H9 (cell line): ENCODE results near the gene PCDHGA9. TPM values are rescaled to one million over a fixed set of nuclear protein-coding genes. Genes with fewer than 3 reads are reported as not detected.

Experiments used
- DNase-seq: peaks from one replicate; pipeline ENCODE4 v3.0.0-alpha.2; 2017
- H2AFZ ChIP-seq: one replicate; pipeline ENCODE4 v1.6.1; 2013; ENCODE audit warnings: mild to moderate bottlenecking, low read length, control low read depth, moderate library complexity
- H2AK5ac ChIP-seq: 2 replicates; pipeline ENCODE4 v1.6.1; 2013; ENCODE audit warnings: low read length, control low read depth, mixed read lengths; ENCODE audit not compliant: insufficient read length
- H2BK120ac ChIP-seq: one replicate; pipeline ENCODE4 v1.6.1; 2013; ENCODE audit warnings: low read depth, mild to moderate bottlenecking, low read length, control low read depth, inconsistent platforms; ENCODE audit not compliant: poor library complexity, severe bottlenecking
- H2BK12ac ChIP-seq: 2 replicates; pipeline ENCODE4 v1.6.1; 2013; ENCODE audit warnings: low read length, control low read depth, mixed read lengths, low read depth; ENCODE audit not compliant: insufficient read length
- H2BK15ac ChIP-seq: 2 replicates; pipeline ENCODE4 v1.6.1; 2013; ENCODE audit warnings: low read depth, low read length, control low read depth
- H2BK20ac ChIP-seq: one replicate; pipeline ENCODE4 v1.6.1; 2013; ENCODE audit warnings: low read depth, mild to moderate bottlenecking, low read length, control low read depth, inconsistent platforms; ENCODE audit not compliant: poor library complexity, severe bottlenecking
- H2BK5ac ChIP-seq: 2 replicates; pipeline ENCODE4 v1.6.1; 2013; ENCODE audit warnings: low read length, control low read depth, mixed read lengths; ENCODE audit not compliant: insufficient read length
- H3K14ac ChIP-seq: 2 replicates; pipeline ENCODE4 v1.6.1; 2013; ENCODE audit warnings: low read length, control low read depth; ENCODE audit not compliant: insufficient read depth
- H3K18ac ChIP-seq: 2 replicates; pipeline ENCODE4 v1.6.1; 2013; ENCODE audit warnings: low read depth, mild to moderate bottlenecking, mixed read lengths, low read length, control low read depth; ENCODE audit not compliant: insufficient read length
- H3K23ac ChIP-seq: 2 replicates; pipeline ENCODE4 v1.6.1; 2013; ENCODE audit warnings: low read length, control low read depth, mixed read lengths, low read depth; ENCODE audit not compliant: insufficient read length
- H3K23me2 ChIP-seq: 2 replicates; pipeline ENCODE4 v1.6.1; 2013; ENCODE audit warnings: low read depth, mild to moderate bottlenecking, mixed read lengths, low read length, control low read depth; ENCODE audit not compliant: insufficient read length, poor library complexity, severe bottlenecking
- H3K27ac ChIP-seq: 2 replicates; pipeline ENCODE4 v1.5.1; 2013; ENCODE audit warnings: low read length, control low read depth, mixed read lengths, low read depth; ENCODE audit not compliant: insufficient read length
- H3K27me3 ChIP-seq: 2 replicates; pipeline ENCODE4 v1.6.1; 2013; ENCODE audit warnings: low read length, control low read depth, inconsistent platforms; ENCODE audit not compliant: insufficient read depth
- H3K4ac ChIP-seq: 2 replicates; pipeline ENCODE4 v1.6.1; 2013; ENCODE audit warnings: low read depth, mild to moderate bottlenecking, control low read depth, inconsistent platforms, low read length, moderate library complexity
- H3K4me1 ChIP-seq: 2 replicates; pipeline ENCODE4 v1.6.1; 2013; ENCODE audit warnings: low read length, control low read depth, inconsistent platforms; ENCODE audit not compliant: insufficient read depth
- H3K4me2 ChIP-seq: 2 replicates; pipeline ENCODE4 v1.6.1; 2013; ENCODE audit warnings: low read length, control low read depth, mixed read lengths; ENCODE audit not compliant: insufficient read length, insufficient read depth
- H3K56ac ChIP-seq: 2 replicates; pipeline ENCODE4 v1.6.1; 2013; ENCODE audit warnings: low read depth, mild to moderate bottlenecking, mixed read lengths, low read length, control low read depth; ENCODE audit not compliant: insufficient read length
- H3K79me1 ChIP-seq: 2 replicates; pipeline ENCODE4 v1.6.1; 2013; ENCODE audit warnings: low read depth, mild to moderate bottlenecking, moderate library complexity, low read length, control low read depth, inconsistent platforms; ENCODE audit not compliant: insufficient read depth, poor library complexity, severe bottlenecking
- H3K79me2 ChIP-seq: 2 replicates; pipeline ENCODE4 v1.6.1; 2013; ENCODE audit warnings: low read length, control low read depth, inconsistent platforms; ENCODE audit not compliant: insufficient read depth
- H3K9ac ChIP-seq: 2 replicates; pipeline ENCODE4 v1.6.1; 2013; ENCODE audit warnings: low read length, control low read depth, mixed read lengths; ENCODE audit not compliant: insufficient read length; ENCODE audit errors: extremely low read depth
- H3K9me3 ChIP-seq: one replicate; pipeline ENCODE4 v1.6.1; 2013; ENCODE audit warnings: low read depth, low read length, inconsistent platforms; ENCODE audit not compliant: control insufficient read depth
- H3T11ph ChIP-seq: one replicate; pipeline ENCODE4 v1.6.1; 2013; ENCODE audit warnings: mild to moderate bottlenecking, low read length, control low read depth, inconsistent platforms
- H4K20me1 ChIP-seq: one replicate; pipeline ENCODE4 v1.6.1; 2013; ENCODE audit not compliant: control insufficient read depth, insufficient read length, insufficient read depth
- H4K5ac ChIP-seq: 2 replicates; pipeline ENCODE4 v1.6.1; 2013; ENCODE audit warnings: low read depth, mild to moderate bottlenecking, mixed read lengths, low read length, control low read depth; ENCODE audit not compliant: insufficient read length
- H4K8ac ChIP-seq: replicated peaks from 2 replicates; pipeline ENCODE4 v1.6.1; 2013; ENCODE audit warnings: low read length, control low read depth, mixed read lengths, low read depth; ENCODE audit not compliant: insufficient read length
- H4K91ac ChIP-seq: 2 replicates; pipeline ENCODE4 v1.6.1; 2013; ENCODE audit warnings: low read depth, mild to moderate bottlenecking, moderate library complexity, mixed read lengths, low read length, control low read depth; ENCODE audit not compliant: insufficient read length
- H3K27ac Mint-ChIP-seq, 3 experiments: 2 replicates in 2 of 3; 3 replicates in 1 of 3; pipeline ENCODE4 v1.8.0; 2020 to 2021; ENCODE audit warnings: mixed read lengths in 3 of 3, mild to moderate bottlenecking in 1 of 3, moderate library complexity in 1 of 3
- H3K27me3 Mint-ChIP-seq: 2 replicates; pipeline ENCODE4 v1.8.0; 2021; ENCODE audit warnings: low read depth, mild to moderate bottlenecking, moderate library complexity, mixed read lengths
- H3K36me3 Mint-ChIP-seq, 3 experiments: 2 replicates in 2 of 3; 3 replicates in 1 of 3; pipeline ENCODE4 v1.8.0; 2020 to 2021; ENCODE audit warnings: low read depth in 3 of 3, mixed read lengths in 3 of 3; ENCODE audit not compliant: insufficient read depth in 1 of 3
- H3K4me1 Mint-ChIP-seq, 2 experiments: 2 replicates each; pipeline ENCODE4 v1.8.0; 2020; ENCODE audit warnings: mixed read lengths in 2 of 2
- H3K4me3 Mint-ChIP-seq, 2 experiments: 2 replicates in 1 of 2; 3 replicates in 1 of 2; pipeline ENCODE4 v1.8.0; 2020 to 2021; ENCODE audit warnings: mild to moderate bottlenecking in 2 of 2, mixed read lengths in 2 of 2, moderate library complexity in 1 of 2
- H3K9me3 Mint-ChIP-seq, 2 experiments: 2 replicates in 1 of 2; 3 replicates in 1 of 2; pipeline ENCODE4 v1.8.0; 2020; ENCODE audit warnings: mild to moderate bottlenecking in 2 of 2, mixed read lengths in 2 of 2, moderate library complexity in 1 of 2
- CTCF ChIP-seq: fragments of 200-600 bp; sonication (generic); conservative IDR thresholded peaks from 3 replicates; pipeline ENCODE4 v1.8.0; 2021; ENCODE audit warnings: antibody characterized with exemption, mild to moderate bottlenecking
- WGBS: extraction: QIAGEN DNeasy Blood & Tissue Kit; methylation state at CpG from one replicate; pipeline ENCODE4 v1.1.7; 2013; ENCODE audit warnings: missing lambda C conversion rate, low lambda C conversion rate, mixed read lengths; ENCODE audit not compliant: insufficient read length; ENCODE audit errors: extremely low coverage; 5-methylcytosine and 5-hydroxymethylcytosine counted together
- total RNA-seq: library from RNA; stranded (reverse); gene quantifications from 2 replicates; pipeline ENCODE4 v1.2.1, GENCODE V29; 2021

The PCDHGA9 gene
- total RNA-seq, 1 experiment from 2014 or later: 1.3 TPM

- Histone ChIP-seq H2BK5ac (no peak overlapping the region), H3K23me2 (no peaks in the 10 kb centered on the region), H3K79me2 (no peaks in the 10 kb centered on the region), H4K20me1 (no peaks in the 10 kb centered on the region), H3K4me2 (no peak overlapping the region), H2AFZ (no peak overlapping the region), H4K8ac (no peak overlapping the region), H4K91ac (no peak overlapping the region), H3K9ac (no peak overlapping the region), H3K27ac (no peak overlapping the region), H3T11ph (no peak overlapping the region), H2BK12ac (no peak overlapping the region), H3K14ac (no peak overlapping the region), H3K79me1 (no peaks in the 10 kb centered on the region), H2BK20ac (no peak overlapping the region), H3K9me3 (no peaks in the 10 kb centered on the region), H3K18ac (no peak overlapping the region), H3K56ac (no peak overlapping the region), H2BK15ac (no peak overlapping the region), H2BK120ac (no peak overlapping the region), H3K4ac (no peak overlapping the region), H3K23ac (no peak overlapping the region), H4K5ac (no peak overlapping the region), H2AK5ac (no peak overlapping the region), H3K4me1 (peaks cover 2% of the 10 kb centered on the region; the same call in 1 of the 2 replicates), H3K27me3 (no peaks in the 10 kb centered on the region)
- Mint-ChIP-seq H3K4me3 (no peak overlapping the region; a peak in 2 of 5 replicates), H3K9me3 (peaks cover 11 to 14% of the 10 kb centered on the region in 2 experiments; a peak in 3 of 5 replicates), H3K36me3 (peaks cover 5 to 15% (median 13%) of the 10 kb centered on the region in 3 experiments; a peak in 5 of 7 replicates), H3K27ac (no peak overlapping the region; a peak in 1 of 7 replicates), H3K27me3 (no peaks in the 10 kb centered on the region), H3K4me1 (peaks cover 5 to 9% of the 10 kb centered on the region in 2 experiments; a peak in 3 of 4 replicates)
- TF ChIP-seq CTCF: no peak
- WGBS: no CpG with 5 or more reads among the region's 10 CpGs
- DNase-seq: no peak
Measured at GRCh38 chr5:141439411-141440141, 37.0 kb downstream of the PCDHGA9 start.
